Calu3 (cell line): ENCODE measurements around the gene TPH2. TPM values are rescaled to one million over a fixed set of nuclear protein-coding genes. Genes with fewer than 3 reads are reported as not detected.

ENCODE experiments used
- BruUV-seq: library from RNA; stranded (reverse); fragments of 400-500 nt; replicated peaks from 2 replicates; lab custom pipeline; 2021; lab: Mats Ljungman, UMichigan
- CTCF ChIA-PET: fragments of 300-600 bp; sonication (Branson Sonifier 250); formaldehyde crosslinking; loops from one replicate; lab custom pipeline; 2022; ENCODE audit warnings: antibody characterized with exemption; lab: Charles Lee
- DNase-seq: peaks from one replicate; pipeline ENCODE4 v3.0.0; 2022
- H3K27ac Mint-ChIP-seq: one replicate; pipeline ENCODE4 v1.8.0; 2022; ENCODE audit warnings: mixed read lengths; ENCODE audit not compliant: unreplicated experiment
- H3K27me3 Mint-ChIP-seq: one replicate; pipeline ENCODE4 v1.8.0; 2022; ENCODE audit warnings: mixed read lengths; ENCODE audit not compliant: unreplicated experiment
- H3K36me3 Mint-ChIP-seq: one replicate; pipeline ENCODE4 v1.8.0; 2022; ENCODE audit warnings: mild to moderate bottlenecking, moderate library complexity, mixed read lengths; ENCODE audit not compliant: insufficient read depth, unreplicated experiment
- H3K4me1 Mint-ChIP-seq: one replicate; pipeline ENCODE4 v1.8.0; 2022; ENCODE audit warnings: mild to moderate bottlenecking, low read depth, mixed read lengths; ENCODE audit not compliant: unreplicated experiment
- H3K4me3 Mint-ChIP-seq: one replicate; pipeline ENCODE4 v1.8.0; 2022; ENCODE audit warnings: mild to moderate bottlenecking, low read depth, moderate library complexity, mixed read lengths; ENCODE audit not compliant: unreplicated experiment
- H3K9me3 Mint-ChIP-seq: one replicate; pipeline ENCODE4 v1.8.0; 2022; ENCODE audit warnings: low read depth, mixed read lengths; ENCODE audit not compliant: unreplicated experiment
- intact Hi-C: fragments of 100-400 bp; cut with micrococcal nuclease; formaldehyde crosslinking; loops from one replicate; pipeline ENCODE4 v1.10.0; 2022; ENCODE audit not compliant: unreplicated experiment
- total RNA-seq: library from RNA; stranded (reverse); gene quantifications from 2 replicates; pipeline ENCODE4 v1.2.3, GENCODE V29; 2022
- TF ChIP-seq, protein P1 (sequence below): fragments of 200-600 bp; IDR thresholded peaks from one replicate; pipeline ENCODE4 v1.8.0; 2022; ENCODE audit warnings: antibody characterized with exemption; ENCODE audit not compliant: unreplicated experiment

The TPH2 gene
- total RNA-seq, 1 experiment from 2014 or later, result 0.38 TPM

- BruUV-seq, result no TSS peak
- H3K27ac Mint-ChIP-seq, result no peak overlapping the region
- CTCF ChIA-PET, result no interaction called here
- no peaks in the 10 kb centered on the region for H3K36me3 Mint-ChIP-seq
- no peak overlapping the region for H3K4me3 Mint-ChIP-seq
- no peaks in the 10 kb centered on the region for H3K9me3 Mint-ChIP-seq
- TF ChIP-seq, protein P1, sequence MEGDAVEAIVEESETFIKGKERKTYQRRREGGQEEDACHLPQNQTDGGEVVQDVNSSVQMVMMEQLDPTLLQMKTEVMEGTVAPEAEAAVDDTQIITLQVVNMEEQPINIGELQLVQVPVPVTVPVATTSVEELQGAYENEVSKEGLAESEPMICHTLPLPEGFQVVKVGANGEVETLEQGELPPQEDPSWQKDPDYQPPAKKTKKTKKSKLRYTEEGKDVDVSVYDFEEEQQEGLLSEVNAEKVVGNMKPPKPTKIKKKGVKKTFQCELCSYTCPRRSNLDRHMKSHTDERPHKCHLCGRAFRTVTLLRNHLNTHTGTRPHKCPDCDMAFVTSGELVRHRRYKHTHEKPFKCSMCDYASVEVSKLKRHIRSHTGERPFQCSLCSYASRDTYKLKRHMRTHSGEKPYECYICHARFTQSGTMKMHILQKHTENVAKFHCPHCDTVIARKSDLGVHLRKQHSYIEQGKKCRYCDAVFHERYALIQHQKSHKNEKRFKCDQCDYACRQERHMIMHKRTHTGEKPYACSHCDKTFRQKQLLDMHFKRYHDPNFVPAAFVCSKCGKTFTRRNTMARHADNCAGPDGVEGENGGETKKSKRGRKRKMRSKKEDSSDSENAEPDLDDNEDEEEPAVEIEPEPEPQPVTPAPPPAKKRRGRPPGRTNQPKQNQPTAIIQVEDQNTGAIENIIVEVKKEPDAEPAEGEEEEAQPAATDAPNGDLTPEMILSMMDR, result no peak
- H3K27me3 Mint-ChIP-seq, result peaks cover 6% of the 10 kb centered on the region
- H3K4me1 Mint-ChIP-seq, result no peaks in the 10 kb centered on the region
- no peak for DNase-seq
- intact Hi-C loops, result no loop called here
Measured at GRCh38 chr12:71973687-71974086, 35.0 kb downstream of the TPH2 start.

DNA sequence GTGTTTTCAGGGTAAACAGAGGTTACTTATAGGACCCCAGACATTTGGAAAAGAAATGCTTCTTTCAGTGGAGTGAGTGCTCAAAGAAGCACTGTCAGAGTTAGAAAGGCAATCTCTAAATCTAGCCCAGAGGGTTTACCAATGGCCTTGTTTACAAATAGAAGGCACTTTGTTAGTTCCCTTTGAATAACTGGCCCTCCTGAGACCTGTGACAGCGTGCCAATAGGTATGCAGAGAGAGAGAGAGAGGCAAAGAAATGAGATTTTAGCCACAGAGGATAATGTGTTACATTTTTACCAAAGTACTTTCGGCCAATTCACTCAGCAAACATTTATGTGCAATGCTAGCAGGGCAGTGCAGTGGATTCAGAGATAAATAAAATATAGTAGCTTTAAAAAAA lies 41.9 kb downstream of the TPH2 start:
- CTCF ChIA-PET, result no interaction called here
- Mint-ChIP-seq H3K4me3 (no peak overlapping the region), H3K27ac (no peak overlapping the region), H3K36me3 (no peaks in the 10 kb centered on the region), H3K27me3 (peaks cover 13% of the 10 kb centered on the region), H3K4me1 (no peaks in the 10 kb centered on the region), H3K9me3 (no peaks in the 10 kb centered on the region)
- BruUV-seq, result no TSS peak
- TF ChIP-seq, protein P1, result no peak
- intact Hi-C loops, result no loop called here
- no peak for DNase-seq

DNA sequence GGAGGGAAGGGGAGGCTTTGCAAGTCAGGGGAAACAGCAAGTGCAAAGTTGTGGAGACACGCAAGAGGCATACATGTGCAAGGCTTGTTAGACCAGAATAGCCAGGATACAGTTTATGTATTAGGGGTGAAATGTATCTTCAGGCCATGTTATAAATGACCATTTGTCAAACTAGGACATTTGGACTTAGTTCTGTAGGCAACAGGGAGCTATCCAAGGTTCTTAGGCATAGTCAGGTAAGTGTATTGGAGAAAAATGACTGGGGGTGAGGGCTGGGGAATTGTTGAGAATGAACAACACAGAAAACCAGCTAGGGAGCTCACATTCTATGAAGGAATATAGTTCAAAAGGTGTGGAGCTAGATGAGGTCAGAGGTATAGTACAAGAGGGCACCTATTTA lies 42.5 kb downstream of the TPH2 start:
- TF ChIP-seq, protein P1, result no peak
- no peak overlapping the region for H3K4me3 Mint-ChIP-seq
- no peak overlapping the region for H3K27ac Mint-ChIP-seq
- no peak for DNase-seq
- CTCF ChIA-PET, result no interaction called here
- intact Hi-C loops, result no loop called here
- peaks cover 13% of the 10 kb centered on the region for H3K27me3 Mint-ChIP-seq
- no peaks in the 10 kb centered on the region for H3K4me1 Mint-ChIP-seq
- no peaks in the 10 kb centered on the region for H3K36me3 Mint-ChIP-seq
- BruUV-seq, result no TSS peak
- no peaks in the 10 kb centered on the region for H3K9me3 Mint-ChIP-seq

- CTCF ChIA-PET, result no interaction called here
- Mint-ChIP-seq H3K4me1 (peaks cover 3% of the 10 kb centered on the region), H3K27ac (no peak overlapping the region), H3K4me3 (no peak overlapping the region), H3K27me3 (peaks cover 21% of the 10 kb centered on the region), H3K36me3 (no peaks in the 10 kb centered on the region), H3K9me3 (no peaks in the 10 kb centered on the region)
- BruUV-seq, result no TSS peak
- TF ChIP-seq, protein P1, result no peak
- DNase-seq, result no peak
- intact Hi-C loops, result no loop called here
Measured at GRCh38 chr12:71994715-71995114, 56.1 kb downstream of the TPH2 start.
